HL-60/S4 (cell line): ENCODE results near the gene ZDHHC20.

Experiments
- in situ Hi-C: fragments of 300-500 bp; cut with MboI; formaldehyde crosslinking; loops from 2 replicates; pipeline ENCODE4 v1.14.3; 2022; ENCODE audit warnings: low sequenced_read_pairs

Gene ZDHHC20

DNA sequence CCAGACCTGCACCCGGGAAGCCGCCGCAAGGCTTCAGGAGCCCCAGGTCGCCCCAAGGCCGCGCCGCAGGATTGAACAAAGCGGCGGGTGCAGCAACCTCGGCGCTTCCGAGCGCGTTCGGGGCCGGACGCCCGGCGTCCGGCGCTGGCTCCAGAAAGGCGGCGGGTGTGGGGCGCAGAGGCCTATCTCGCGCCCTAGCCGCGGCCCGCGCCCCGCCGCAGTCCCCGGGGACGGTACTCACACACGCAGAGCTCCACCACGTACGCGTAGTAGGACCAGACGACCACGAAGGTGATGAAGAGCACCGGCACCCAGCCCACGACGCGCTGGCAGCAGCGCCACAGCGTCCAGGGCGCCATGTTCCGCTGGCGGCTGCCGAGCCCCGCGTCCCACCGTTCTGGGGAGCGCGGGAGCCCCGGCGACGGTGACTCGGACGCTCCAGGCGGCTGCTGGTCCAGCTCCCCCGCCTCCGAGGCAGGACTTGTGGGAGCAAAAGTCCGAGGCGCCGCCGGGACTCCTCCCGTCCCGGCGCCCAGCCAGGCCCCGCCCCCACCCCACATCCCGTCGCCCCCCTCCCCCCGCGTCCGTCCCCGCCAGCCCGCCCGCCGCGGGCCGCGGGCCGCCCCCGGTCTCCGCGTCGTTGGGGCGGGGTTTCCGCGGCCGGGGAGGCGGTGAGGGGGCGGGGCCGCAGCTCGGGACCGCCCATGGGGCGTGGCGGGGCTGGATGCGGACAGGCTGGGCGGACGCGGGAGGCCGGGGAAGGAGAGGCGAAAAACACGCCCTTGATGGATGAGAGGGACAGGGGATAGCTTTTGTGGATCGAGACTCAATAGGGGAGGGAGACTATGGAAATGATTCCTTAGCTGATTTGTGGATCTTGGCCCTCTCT is at the start of gene ZDHHC20:
Gene ZDHHC20, minus strand, starts transcription at position 491 of the 889 bp plus-strand sequence. Its CDS starts 132 bp downstream, at position 359.
- in situ Hi-C loops = no loop called here

DNA sequence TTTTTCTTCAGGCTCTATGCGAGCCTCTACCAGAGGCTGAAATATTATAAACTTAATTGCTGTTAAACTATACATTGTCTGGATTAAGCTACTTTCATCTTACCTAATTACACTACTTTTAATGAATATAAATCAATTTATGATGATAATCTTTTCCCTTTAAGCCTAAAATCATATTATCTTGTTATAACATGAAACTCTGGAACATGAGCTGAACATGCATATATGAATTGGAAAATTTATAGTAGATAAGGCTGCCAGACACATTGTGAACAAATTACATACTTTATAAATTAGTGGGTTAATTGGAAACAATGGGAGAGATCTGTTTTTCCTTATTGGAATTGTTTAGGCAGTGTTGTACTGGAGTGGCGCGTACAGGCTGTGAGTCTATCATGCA is 45.3 kb upstream of the ZDHHC20 start:
- in situ Hi-C loops = no loop called here

DNA sequence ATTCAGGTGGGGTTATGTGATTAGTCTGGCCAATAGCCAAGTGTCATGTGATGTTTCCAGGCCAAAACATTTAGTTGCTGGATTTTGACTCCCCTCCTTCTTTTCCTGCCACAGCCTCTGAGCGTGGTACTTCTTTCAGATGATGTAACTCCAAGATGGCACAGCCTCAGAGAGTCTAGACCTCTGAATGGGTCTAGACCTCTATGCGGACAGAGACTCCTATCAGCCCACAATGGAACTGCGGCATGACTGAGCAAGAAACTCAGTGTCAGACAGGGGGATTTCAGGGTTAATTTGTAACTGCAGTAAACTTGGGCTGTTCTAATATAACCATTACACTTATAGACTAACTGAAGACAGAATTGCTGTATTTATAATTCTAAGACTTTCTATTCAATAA is 42.6 kb upstream of the ZDHHC20 start:
- in situ Hi-C loops = no loop called here

DNA sequence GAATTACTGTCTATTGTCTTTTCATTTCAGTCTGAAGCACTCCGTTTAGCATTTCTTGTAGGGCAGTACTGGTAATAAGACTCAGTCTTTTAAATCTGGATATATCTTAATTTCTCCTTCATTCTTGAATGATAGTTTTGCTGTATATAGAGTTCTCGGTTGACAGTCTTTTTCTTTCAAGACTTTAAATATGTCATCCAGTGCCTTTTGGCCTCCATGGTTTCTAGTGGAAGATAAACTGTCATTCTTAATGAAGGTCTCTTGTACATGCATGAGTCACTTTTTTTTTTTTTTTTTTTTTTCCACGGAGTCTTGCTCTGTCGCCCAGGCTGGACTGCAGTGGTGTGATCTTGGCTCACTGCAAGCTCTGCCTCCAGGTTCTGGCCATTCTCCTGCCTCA is 27.2 kb upstream of the ZDHHC20 start:
- in situ Hi-C loops = no loop called here

DNA sequence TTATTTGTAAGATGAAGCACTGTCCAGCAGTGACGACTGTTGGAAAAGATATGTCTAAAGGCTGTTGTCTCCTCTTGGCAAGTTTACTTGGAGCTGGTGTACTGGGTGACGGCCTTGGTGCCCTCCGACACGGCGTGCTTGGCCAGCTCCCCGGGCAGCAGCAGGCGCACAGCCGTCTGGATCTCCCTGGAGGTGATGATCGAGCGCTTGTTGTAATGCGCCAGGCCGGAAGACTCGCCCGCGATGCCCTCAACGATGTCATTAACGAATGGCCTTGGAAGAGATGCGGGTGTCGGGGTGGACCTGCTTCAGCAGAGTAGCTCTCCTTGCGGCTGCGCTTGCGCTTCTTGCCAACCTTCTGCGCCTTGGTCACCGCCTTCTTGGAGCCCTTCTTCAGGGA is 24.6 kb upstream of the ZDHHC20 start:
- in situ Hi-C loops = no loop called here

GRCh38 chr13:21481359-21481758 is 22.3 kb upstream of the ZDHHC20 start:
- in situ Hi-C loops = no loop called here

DNA sequence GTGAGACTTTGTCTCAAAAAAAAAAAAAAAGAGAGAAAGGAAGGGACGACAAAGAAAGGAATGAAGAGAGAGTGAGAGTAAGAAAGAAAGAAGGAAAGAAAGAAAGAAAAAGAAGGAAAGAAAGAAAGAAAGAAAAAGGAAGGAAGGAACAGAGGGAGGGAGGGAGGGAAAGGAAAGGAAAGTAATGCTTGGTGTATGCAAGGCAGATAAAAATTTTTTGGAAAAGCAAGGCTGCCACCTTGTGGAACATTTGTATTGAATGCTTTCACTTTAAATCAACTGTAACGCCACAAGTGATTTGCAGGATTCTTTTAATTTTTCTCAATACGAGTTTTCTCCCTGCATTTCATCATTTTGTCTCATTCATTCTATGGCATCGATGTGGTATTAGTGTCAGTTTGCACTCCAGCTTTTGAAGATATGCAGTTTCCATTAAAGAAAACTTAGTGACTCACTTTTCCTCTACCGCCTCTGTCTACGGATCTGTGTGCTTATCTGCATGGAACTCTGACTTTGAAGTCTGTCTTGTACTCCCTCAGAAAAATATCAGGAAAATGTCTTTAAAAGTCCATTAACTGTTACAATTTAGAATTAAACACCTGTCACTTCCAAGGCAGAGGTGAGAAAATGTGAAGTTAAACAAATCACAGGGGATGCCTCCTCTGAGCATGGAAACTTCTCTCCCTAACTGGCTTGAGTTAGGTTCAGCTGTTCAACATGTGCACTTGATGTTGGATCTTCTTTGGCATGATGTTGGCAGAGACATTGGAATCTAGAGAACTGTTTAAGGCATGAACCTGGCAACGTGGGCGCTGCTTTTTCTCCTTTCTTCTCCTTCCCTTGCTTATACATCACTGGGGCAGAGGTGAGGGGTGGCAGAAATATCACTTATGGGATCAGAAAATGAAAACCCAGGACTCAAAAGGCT is 20.0 kb upstream of the ZDHHC20 start:
- in situ Hi-C loops = loop anchor here (5.0 to 10.0 kb wide), 3 partner anchors 182 to 994 kb away; no protein-coding TSS in a partner anchor

DNA sequence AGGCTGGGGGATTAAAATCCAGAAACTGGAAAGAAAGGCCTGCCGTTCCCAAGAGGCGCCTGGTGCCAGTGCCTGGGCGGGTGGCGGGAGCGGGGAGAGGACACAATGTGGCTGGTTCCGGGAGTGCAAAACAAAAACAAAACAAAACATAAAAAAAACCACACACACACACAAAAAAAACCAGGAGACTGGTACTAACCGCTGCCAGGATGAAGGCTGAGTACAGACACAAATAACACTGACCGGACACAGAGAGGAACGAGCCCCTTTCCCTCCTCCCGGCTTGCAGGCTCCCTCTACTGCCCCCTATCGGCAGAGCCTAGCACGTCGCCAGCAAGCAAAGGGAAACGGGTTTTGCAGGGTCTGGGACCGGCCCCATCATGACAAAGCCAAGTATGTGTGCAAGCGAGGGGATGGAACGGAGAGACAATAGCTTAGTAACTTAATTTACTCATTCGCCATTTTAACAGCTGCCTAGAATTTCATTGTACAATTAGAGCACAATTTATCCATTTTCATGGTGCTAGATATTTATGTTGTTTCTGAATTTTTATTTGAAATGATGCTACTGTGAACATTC is 17.9 kb upstream of the ZDHHC20 start:
- in situ Hi-C loops = loop anchor here (5.0 to 10.0 kb wide), 3 partner anchors 180 to 992 kb away; no protein-coding TSS in a partner anchor

GRCh38 chr13:21475115-21475514 is 16.0 kb upstream of the ZDHHC20 start:
- in situ Hi-C loops = loop anchor here (5.0 to 10.0 kb wide), 3 partner anchors 178 to 990 kb away; no protein-coding TSS in a partner anchor

DNA sequence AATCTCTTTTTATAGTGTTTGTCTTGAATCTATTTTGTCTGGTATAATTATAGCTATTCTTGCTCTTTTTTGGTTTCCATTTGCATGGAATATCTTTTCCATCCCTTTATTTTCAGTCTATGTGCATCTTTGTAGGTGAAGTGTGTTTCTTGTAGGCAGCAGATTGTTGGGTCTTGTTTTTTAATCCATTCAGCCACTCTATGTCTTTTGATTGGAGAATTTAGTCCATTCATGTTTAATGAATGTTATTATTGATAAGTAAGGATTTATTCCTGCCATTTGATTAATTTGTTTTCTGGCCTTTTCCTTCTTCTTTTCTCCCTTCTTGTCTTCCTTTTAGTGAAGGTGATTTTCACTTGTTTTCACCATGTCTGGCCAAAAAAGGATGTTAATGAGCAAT is 11.7 kb upstream of the ZDHHC20 start:
- in situ Hi-C loops = loop anchor here (10.0 kb wide), 2 partner anchors 536 to 986 kb away; no protein-coding TSS in a partner anchor

GRCh38 chr13:21466527-21466926 is 7.4 kb upstream of the ZDHHC20 start:
- in situ Hi-C loops = no loop called here

DNA sequence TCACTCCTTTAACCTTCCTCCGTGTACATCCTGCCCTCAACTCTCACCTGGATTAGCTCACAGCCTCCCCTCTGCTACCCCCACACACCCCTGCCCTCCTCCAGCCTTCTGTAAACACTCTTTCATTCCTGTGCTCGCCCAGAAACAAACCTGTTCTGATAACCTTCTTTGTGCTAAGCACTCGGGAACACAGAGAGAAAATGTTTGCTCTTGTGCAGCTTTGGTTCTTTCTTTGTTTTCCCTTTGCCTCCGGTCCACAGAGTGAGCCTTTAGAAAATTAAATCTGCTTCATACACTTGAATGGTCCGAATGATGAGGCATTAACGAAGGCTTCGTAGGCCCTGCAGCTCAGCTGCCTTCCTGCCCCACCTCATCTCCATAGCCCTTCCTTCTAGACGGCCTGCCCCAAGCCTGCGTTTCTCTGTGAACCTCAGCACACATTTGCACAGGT is 6.6 kb upstream of the ZDHHC20 start:
- in situ Hi-C loops = no loop called here

DNA sequence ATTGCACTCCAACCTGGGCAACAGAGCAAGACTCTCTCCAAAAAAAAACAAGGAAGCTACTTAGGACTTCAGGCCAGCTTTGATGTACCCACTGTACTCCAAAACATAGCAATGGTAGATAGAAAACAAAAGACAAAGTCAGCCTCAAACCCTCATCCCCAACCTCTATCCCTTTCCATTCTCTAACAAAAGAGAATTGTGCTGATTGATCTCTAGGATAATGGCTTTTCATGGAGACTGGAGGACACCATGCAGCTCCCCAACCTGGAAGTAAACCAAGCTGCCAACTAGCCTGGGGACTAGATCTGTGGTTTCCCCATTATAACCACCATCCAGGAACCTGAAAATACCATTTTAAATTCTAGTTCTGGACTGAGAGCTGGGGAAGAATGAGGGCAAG is 4.3 kb upstream of the ZDHHC20 start:
- in situ Hi-C loops = no loop called here

DNA sequence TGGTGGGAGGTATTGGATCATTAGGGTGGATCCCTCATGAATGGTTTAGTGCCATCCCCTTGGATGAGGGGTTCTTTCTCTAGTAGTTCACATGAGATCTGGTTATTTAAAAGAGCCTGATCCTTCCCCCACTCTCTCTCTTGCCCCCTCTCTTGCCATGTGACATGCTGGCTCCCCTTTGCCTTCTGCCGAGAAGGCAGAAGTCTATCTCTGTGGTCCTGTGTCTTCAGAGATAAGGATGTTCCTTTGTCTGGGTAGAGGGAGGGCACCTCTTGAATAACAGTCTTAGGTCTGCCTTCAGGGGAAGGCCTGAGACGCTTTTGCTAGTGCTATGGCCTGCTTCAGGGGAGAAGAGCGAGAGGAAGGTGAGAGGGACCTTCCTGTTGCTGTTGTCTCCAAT is 2.0 kb upstream of the ZDHHC20 start:
- in situ Hi-C loops = no loop called here

- in situ Hi-C loops = no loop called here
Measured at GRCh38 chr13:21458451-21458812, 671 bp downstream of the ZDHHC20 start.

GRCh38 chr13:21453387-21454081 is 5.6 kb downstream of the ZDHHC20 start:
- in situ Hi-C loops = no loop called here

GRCh38 chr13:21450936-21451335 is 8.2 kb downstream of the ZDHHC20 start:
- in situ Hi-C loops = no loop called here

- in situ Hi-C loops = no loop called here
Measured at GRCh38 chr13:21446656-21447055, 12.4 kb downstream of the ZDHHC20 start.

DNA sequence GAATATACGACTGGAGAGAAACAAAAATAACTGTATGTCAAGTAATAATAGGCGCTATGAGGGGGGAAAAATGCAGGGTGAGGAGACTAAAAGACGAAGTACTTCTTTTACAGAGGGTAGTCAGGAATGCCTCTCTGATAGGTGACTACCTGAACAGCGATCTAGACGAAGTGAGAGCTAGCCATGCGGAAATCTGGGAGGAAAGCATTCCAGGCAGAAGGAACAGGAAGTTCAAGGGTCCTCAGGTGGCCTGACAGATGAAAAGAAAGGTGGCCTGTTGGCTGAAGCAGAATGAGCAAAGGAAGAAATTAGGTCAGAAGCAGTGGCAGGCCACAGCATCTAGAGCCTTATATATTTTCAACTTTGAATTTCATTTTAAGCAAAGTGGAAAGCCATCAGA is 13.3 kb downstream of the ZDHHC20 start:
- in situ Hi-C loops = no loop called here

DNA sequence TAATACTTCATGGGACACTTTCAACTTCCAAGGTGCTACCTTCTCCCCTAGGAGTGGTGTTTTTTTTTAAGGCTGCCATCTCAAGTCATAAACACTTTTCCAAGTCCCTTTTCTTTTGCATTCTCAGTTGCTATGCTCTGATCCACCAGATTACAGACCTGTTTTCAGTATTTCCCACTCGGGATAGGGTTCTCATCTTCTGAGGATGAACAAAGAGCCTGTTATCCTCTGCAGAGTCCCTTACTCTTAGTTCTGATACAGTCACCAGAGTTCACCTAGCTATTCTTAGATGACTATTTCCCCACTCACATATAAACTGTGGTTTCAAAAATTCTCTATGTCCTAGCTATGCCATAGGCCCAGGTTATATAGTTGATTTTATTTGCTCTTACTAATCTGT is 15.9 kb downstream of the ZDHHC20 start:
- in situ Hi-C loops = no loop called here
